ENCODE results near the gene ANO2. TPM values are rescaled to one million over a fixed set of nuclear protein-coding genes. Genes with fewer than 3 reads are reported as not detected.

Gene ANO2
- total RNA-seq, 1 experiment from 2014 or later = not detected

GRCh38 chr12:5648692-5649359 is 296.2 kb downstream of the ANO2 start:
- Histone ChIP-seq H3K27ac (no peak overlapping the region), H3K4me1 (replicated peaks) (no peaks in the 10 kb centered on the region), H3K36me3 (no peaks in the 10 kb centered on the region), H3K9me3 (replicated peaks) (no peaks in the 10 kb centered on the region), H3K4me3 (no peak overlapping the region), H3K27me3 (replicated peaks) (peaks cover 22% of the 10 kb centered on the region)
- no peak for DNase-seq (ENCODE audit: low read depth in 1 of 2, low spot score in 2 of 2)

GRCh38 chr12:5643266-5643665 is 301.8 kb downstream of the ANO2 start:
- Histone ChIP-seq H3K27me3 (replicated peaks) (no peaks in the 10 kb centered on the region; the same call in none of the 2 replicates), H3K27ac (no peak overlapping the region), H3K4me3 (no peak overlapping the region), H3K36me3 (no peaks in the 10 kb centered on the region), H3K4me1 (replicated peaks) (no peaks in the 10 kb centered on the region), H3K9me3 (replicated peaks) (no peaks in the 10 kb centered on the region)
- no peak for DNase-seq (ENCODE audit: low read depth in 1 of 2, low spot score in 2 of 2)

GRCh38 chr12:5637698-5638097 is 307.4 kb downstream of the ANO2 start:
- Histone ChIP-seq H3K27me3 (replicated peaks) (peaks cover 18% of the 10 kb centered on the region), H3K36me3 (no peaks in the 10 kb centered on the region), H3K9me3 (replicated peaks) (no peaks in the 10 kb centered on the region), H3K27ac (no peak overlapping the region), H3K4me1 (replicated peaks) (no peaks in the 10 kb centered on the region), H3K4me3 (no peak overlapping the region)
- no peak for DNase-seq (ENCODE audit: low read depth in 1 of 2, low spot score in 2 of 2)

GRCh38 chr12:5636907-5637306 is 308.2 kb downstream of the ANO2 start:
- Histone ChIP-seq H3K36me3 (no peaks in the 10 kb centered on the region), H3K4me1 (replicated peaks) (no peaks in the 10 kb centered on the region), H3K4me3 (no peak overlapping the region), H3K9me3 (replicated peaks) (no peaks in the 10 kb centered on the region), H3K27me3 (replicated peaks) (peaks cover 26% of the 10 kb centered on the region), H3K27ac (no peak overlapping the region)
- no peak for DNase-seq (ENCODE audit: low read depth in 1 of 2, low spot score in 2 of 2)

GRCh38 chr12:5633106-5633505 is 312.0 kb downstream of the ANO2 start:
- no peak for DNase-seq (ENCODE audit: low read depth in 1 of 2, low spot score in 2 of 2)
- Histone ChIP-seq H3K9me3 (replicated peaks) (no peaks in the 10 kb centered on the region; the same call in 1 of the 2 replicates), H3K27me3 (replicated peaks) (peaks cover 33% of the 10 kb centered on the region), H3K4me1 (replicated peaks) (no peaks in the 10 kb centered on the region), H3K27ac (no peak overlapping the region), H3K4me3 (no peak overlapping the region), H3K36me3 (no peaks in the 10 kb centered on the region)

GRCh38 chr12:5632453-5632852 is 312.6 kb downstream of the ANO2 start:
- peaks cover 36% of the 10 kb centered on the region for H3K27me3 ChIP-seq (replicated peaks)
- H3K27ac ChIP-seq = no peak overlapping the region
- no peaks in the 10 kb centered on the region; the same call in 1 of the 2 replicates for H3K9me3 ChIP-seq (replicated peaks)
- no peak overlapping the region for H3K4me3 ChIP-seq
- no peaks in the 10 kb centered on the region for H3K4me1 ChIP-seq (replicated peaks)
- DNase-seq (ENCODE audit: low read depth in 1 of 2, low spot score in 2 of 2) = no peak
- H3K36me3 ChIP-seq = no peaks in the 10 kb centered on the region

GRCh38 chr12:5631497-5631896 is 313.6 kb downstream of the ANO2 start:
- Histone ChIP-seq H3K4me1 (replicated peaks) (no peaks in the 10 kb centered on the region), H3K27ac (no peak overlapping the region), H3K27me3 (replicated peaks) (peaks cover 43% of the 10 kb centered on the region), H3K36me3 (no peaks in the 10 kb centered on the region), H3K4me3 (no peak overlapping the region), H3K9me3 (replicated peaks) (no peaks in the 10 kb centered on the region; the same call in 1 of the 2 replicates)
- DNase-seq (ENCODE audit: low read depth in 1 of 2, low spot score in 2 of 2) = no peak

- peaks cover 42% of the 10 kb centered on the region for H3K27me3 ChIP-seq (replicated peaks)
- H3K36me3 ChIP-seq = no peaks in the 10 kb centered on the region
- H3K27ac ChIP-seq = no peak overlapping the region
- no peak overlapping the region for H3K4me3 ChIP-seq
- no peaks in the 10 kb centered on the region for H3K4me1 ChIP-seq (replicated peaks)
- H3K9me3 ChIP-seq (replicated peaks) = no peaks in the 10 kb centered on the region; the same call in 1 of the 2 replicates
- DNase-seq (ENCODE audit: low read depth in 1 of 2, low spot score in 2 of 2) = no peak
Measured at GRCh38 chr12:5630726-5631125, 314.3 kb downstream of the ANO2 start.

GRCh38 chr12:5628501-5628900 is 316.6 kb downstream of the ANO2 start:
- H3K27me3 ChIP-seq (replicated peaks) = peaks cover 35% of the 10 kb centered on the region
- no peak overlapping the region for H3K4me3 ChIP-seq
- H3K27ac ChIP-seq = no peak overlapping the region
- H3K36me3 ChIP-seq = no peaks in the 10 kb centered on the region
- H3K4me1 ChIP-seq (replicated peaks) = no peaks in the 10 kb centered on the region
- DNase-seq (ENCODE audit: low read depth in 1 of 2, low spot score in 2 of 2) = no peak
- no peaks in the 10 kb centered on the region; the same call in 1 of the 2 replicates for H3K9me3 ChIP-seq (replicated peaks)

GRCh38 chr12:5627053-5627630 is 317.9 kb downstream of the ANO2 start:
- no peak overlapping the region for H3K27ac ChIP-seq
- peaks cover 23% of the 10 kb centered on the region for H3K27me3 ChIP-seq (replicated peaks)
- no peaks in the 10 kb centered on the region for H3K4me1 ChIP-seq (replicated peaks)
- H3K4me3 ChIP-seq = no peak overlapping the region
- H3K9me3 ChIP-seq (replicated peaks) = no peaks in the 10 kb centered on the region; the same call in 1 of the 2 replicates
- no peak for DNase-seq (ENCODE audit: low read depth in 1 of 2, low spot score in 2 of 2)
- no peaks in the 10 kb centered on the region for H3K36me3 ChIP-seq

- no peak for DNase-seq (ENCODE audit: low read depth in 1 of 2, low spot score in 2 of 2)
Measured at GRCh38 chr12:5626151-5626550, 318.9 kb downstream of the ANO2 start.

GRCh38 chr12:5624486-5625272 is 320.4 kb downstream of the ANO2 start:
- H3K9me3 ChIP-seq (replicated peaks) = no peaks in the 10 kb centered on the region
- no peak overlapping the region for H3K4me3 ChIP-seq
- no peaks in the 10 kb centered on the region for H3K4me1 ChIP-seq (replicated peaks)
- no peak overlapping the region for H3K27ac ChIP-seq
- DNase-seq (ENCODE audit: low read depth in 1 of 2, low spot score in 2 of 2) = no peak
- H3K27me3 ChIP-seq (replicated peaks) = peaks cover 13% of the 10 kb centered on the region
- no peaks in the 10 kb centered on the region for H3K36me3 ChIP-seq

More at GRCh38 chr12:5626151-5626550, 318.9 kb downstream of the ANO2 start:
- no peaks in the 10 kb centered on the region; the same call in 1 of the 2 replicates for H3K9me3 ChIP-seq (replicated peaks)
- H3K27me3 ChIP-seq (replicated peaks) = peaks cover 19% of the 10 kb centered on the region
- H3K4me3 ChIP-seq = no peak overlapping the region
- no peaks in the 10 kb centered on the region for H3K36me3 ChIP-seq
- no peak overlapping the region for H3K27ac ChIP-seq
- H3K4me1 ChIP-seq (replicated peaks) = no peaks in the 10 kb centered on the region

- no peaks in the 10 kb centered on the region for H3K4me1 ChIP-seq (replicated peaks)
- H3K27ac ChIP-seq = no peak overlapping the region
- H3K36me3 ChIP-seq = no peaks in the 10 kb centered on the region
- H3K4me3 ChIP-seq = no peak overlapping the region
- H3K9me3 ChIP-seq (replicated peaks) = no peaks in the 10 kb centered on the region
- DNase-seq (ENCODE audit: low read depth in 1 of 2, low spot score in 2 of 2) = no peak
- peaks cover 13% of the 10 kb centered on the region for H3K27me3 ChIP-seq (replicated peaks)
Measured at GRCh38 chr12:5623411-5623810, 321.6 kb downstream of the ANO2 start.

GRCh38 chr12:5622280-5622679 is 322.8 kb downstream of the ANO2 start:
- H3K9me3 ChIP-seq (replicated peaks) = no peaks in the 10 kb centered on the region
- H3K4me1 ChIP-seq (replicated peaks) = no peaks in the 10 kb centered on the region
- H3K27ac ChIP-seq = no peak overlapping the region
- H3K4me3 ChIP-seq = no peak overlapping the region
- peaks cover 8% of the 10 kb centered on the region for H3K27me3 ChIP-seq (replicated peaks)
- no peaks in the 10 kb centered on the region for H3K36me3 ChIP-seq
- DNase-seq (ENCODE audit: low read depth in 1 of 2, low spot score in 2 of 2) = no peak
